ENCODE measurements around the gene RPS5.
"Not testable (repeated sequence)": the region's sequence is repeated elsewhere in the genome, so short reads cannot be mapped to it uniquely, and the experiment has no call there.

Gene RPS5

GRCh38 chr19:58386576-58387337 is at the start of gene RPS5:
Gene RPS5 (plus strand): TSS chr19:58387269. CDS start chr19:58388138, 869 bp downstream.
- DNase-seq (ENCODE audit: low read depth in 2 of 2): peak; percentile 89 to 96

- no peak for DNase-seq (ENCODE audit: low read depth in 2 of 2)
Observed at GRCh38 chr19:58338336-58338735, 48.7 kb upstream of the RPS5 start.

- DNase-seq (ENCODE audit: low read depth in 2 of 2): no peak
Observed at GRCh38 chr19:58338825-58339558, 48.1 kb upstream of the RPS5 start.

- DNase-seq (ENCODE audit: low read depth in 2 of 2): no peak
Observed at GRCh38 chr19:58345558-58345957, 41.5 kb upstream of the RPS5 start.

GRCh38 chr19:58346961-58347929 is 39.8 kb upstream of the RPS5 start:
- peak; percentile 57 to 62 for DNase-seq (ENCODE audit: low read depth in 2 of 2)

GRCh38 chr19:58348080-58348479 is 39.0 kb upstream of the RPS5 start:
- not testable (repeated sequence) for DNase-seq (ENCODE audit: low read depth in 2 of 2)

- no peak for DNase-seq (ENCODE audit: low read depth in 2 of 2)
Observed at GRCh38 chr19:58349590-58349989, 37.5 kb upstream of the RPS5 start.

- DNase-seq (ENCODE audit: low read depth in 2 of 2): no peak
Observed at GRCh38 chr19:58350001-58350861, 36.8 kb upstream of the RPS5 start.

GRCh38 chr19:58350871-58351557 is 36.1 kb upstream of the RPS5 start:
- DNase-seq (ENCODE audit: low read depth in 2 of 2): no peak

GRCh38 chr19:58351558-58351878 is 35.6 kb upstream of the RPS5 start:
- DNase-seq (ENCODE audit: low read depth in 2 of 2): no peak

- no peak for DNase-seq (ENCODE audit: low read depth in 2 of 2)
Observed at GRCh38 chr19:58351990-58352755, 34.9 kb upstream of the RPS5 start.

GRCh38 chr19:58352760-58353671 is 34.1 kb upstream of the RPS5 start, which contains the start of gene A1BG:
Gene A1BG (minus strand): TSS chr19:58353492. CDS start chr19:58353437, 55 bp downstream.
- no peak for DNase-seq (ENCODE audit: low read depth in 2 of 2)

- DNase-seq (ENCODE audit: low read depth in 2 of 2): no peak
Observed at GRCh38 chr19:58353717-58354477, 33.2 kb upstream of the RPS5 start.

- no peak for DNase-seq (ENCODE audit: low read depth in 2 of 2)
Observed at GRCh38 chr19:58354478-58355030, 32.5 kb upstream of the RPS5 start.

GRCh38 chr19:58355215-58355796 is 31.8 kb upstream of the RPS5 start:
- no peak for DNase-seq (ENCODE audit: low read depth in 2 of 2)

- peak in 1 of 2 donors; percentile 18 for DNase-seq (ENCODE audit: low read depth in 2 of 2)
Observed at GRCh38 chr19:58355908-58356765, 30.9 kb upstream of the RPS5 start.

Data from stimulated activated CD4-positive, alpha-beta T cell treated with anti-CD3 and anti-CD28 coated beads, Interleukin-1b, Interleukin-23, amount 100 ng/mL, for 4 hours (primary cell).